Calu3 (cell line): ENCODE data around the gene CLDN16. TPM values are rescaled to one million over a fixed set of nuclear protein-coding genes. Genes with fewer than 3 reads are reported as not detected.

Experiments used
- BruUV-seq: library from RNA; stranded (reverse); fragments of 400-500 nt; replicated peaks from 2 replicates; lab custom pipeline; 2021; lab: Mats Ljungman, UMichigan
- CTCF ChIA-PET: fragments of 300-600 bp; sonication (Branson Sonifier 250); formaldehyde crosslinking; loops from one replicate; lab custom pipeline; 2022; ENCODE audit warnings: antibody characterized with exemption; lab: Charles Lee
- DNase-seq: peaks from one replicate; pipeline ENCODE4 v3.0.0; 2022
- H3K27ac Mint-ChIP-seq: one replicate; pipeline ENCODE4 v1.8.0; 2022; ENCODE audit warnings: mixed read lengths; ENCODE audit not compliant: unreplicated experiment
- H3K27me3 Mint-ChIP-seq: one replicate; pipeline ENCODE4 v1.8.0; 2022; ENCODE audit warnings: mixed read lengths; ENCODE audit not compliant: unreplicated experiment
- H3K36me3 Mint-ChIP-seq: one replicate; pipeline ENCODE4 v1.8.0; 2022; ENCODE audit warnings: mild to moderate bottlenecking, moderate library complexity, mixed read lengths; ENCODE audit not compliant: insufficient read depth, unreplicated experiment
- H3K4me1 Mint-ChIP-seq: one replicate; pipeline ENCODE4 v1.8.0; 2022; ENCODE audit warnings: mild to moderate bottlenecking, low read depth, mixed read lengths; ENCODE audit not compliant: unreplicated experiment
- H3K4me3 Mint-ChIP-seq: one replicate; pipeline ENCODE4 v1.8.0; 2022; ENCODE audit warnings: mild to moderate bottlenecking, low read depth, moderate library complexity, mixed read lengths; ENCODE audit not compliant: unreplicated experiment
- H3K9me3 Mint-ChIP-seq: one replicate; pipeline ENCODE4 v1.8.0; 2022; ENCODE audit warnings: low read depth, mixed read lengths; ENCODE audit not compliant: unreplicated experiment
- CTCF ChIP-seq: fragments of 200-600 bp; IDR thresholded peaks from one replicate; pipeline ENCODE4 v1.8.0; 2022; ENCODE audit warnings: antibody characterized with exemption; ENCODE audit not compliant: unreplicated experiment
- intact Hi-C: fragments of 100-400 bp; cut with micrococcal nuclease; formaldehyde crosslinking; loops from one replicate; pipeline ENCODE4 v1.10.0; 2022; ENCODE audit not compliant: unreplicated experiment
- total RNA-seq: library from RNA; stranded (reverse); gene quantifications from 2 replicates; pipeline ENCODE4 v1.2.3, GENCODE V29; 2022

Gene CLDN16
- total RNA-seq, 1 experiment from 2014 or later: 2.9 TPM

GRCh38 chr3:190444576-190445145, 56.7 kb downstream of the CLDN16 start:
- CTCF ChIA-PET: interaction anchor here (0.5 to 2.8 kb wide), 17 partner anchors 12 to 485 kb away, joined by 3 to 14 read pairs (median 4); partner anchors contain the start of genes CLDN1 and IL1RAP
- peaks cover 12% of the 10 kb centered on the region for H3K36me3 Mint-ChIP-seq
- no peak for TF ChIP-seq CTCF
- H3K27ac Mint-ChIP-seq: peak overlapping the region; percentile 44
- no peak for DNase-seq
- H3K4me3 Mint-ChIP-seq: no peak overlapping the region
- BruUV-seq: no TSS peak
- peaks cover 61% of the 10 kb centered on the region for H3K4me1 Mint-ChIP-seq
- H3K27me3 Mint-ChIP-seq: no peaks in the 10 kb centered on the region
- no peaks in the 10 kb centered on the region for H3K9me3 Mint-ChIP-seq
- intact Hi-C loops: loop anchor here (5.0 kb wide), 2 partner anchors 122 to 217 kb away; partner anchors contain the start of gene CLDN1

GRCh38 chr3:190446573-190447279, 58.8 kb downstream of the CLDN16 start:
- BruUV-seq: no TSS peak
- intact Hi-C loops: loop anchor here (1.0 kb wide), 1 partner anchor 10 kb away; no protein-coding TSS in a partner anchor
- H3K4me3 Mint-ChIP-seq: peak overlapping the region; percentile 51
- H3K9me3 Mint-ChIP-seq: no peaks in the 10 kb centered on the region
- TF ChIP-seq CTCF: no peak
- no peaks in the 10 kb centered on the region for H3K27me3 Mint-ChIP-seq
- H3K4me1 Mint-ChIP-seq: peaks cover 74% of the 10 kb centered on the region
- CTCF ChIA-PET: interaction anchor here (1.6 kb wide), 1 partner anchor 63 kb away, joined by 3 read pairs; no protein-coding TSS in a partner anchor
- H3K36me3 Mint-ChIP-seq: peaks cover 12% of the 10 kb centered on the region
- no peak for DNase-seq
- peak overlapping the region; percentile 76 for H3K27ac Mint-ChIP-seq

- Mint-ChIP-seq H3K27me3 (no peaks in the 10 kb centered on the region), H3K36me3 (peaks cover 12% of the 10 kb centered on the region), H3K9me3 (no peaks in the 10 kb centered on the region), H3K4me3 (peak overlapping the region; percentile 15), H3K4me1 (peaks cover 69% of the 10 kb centered on the region), H3K27ac (peak overlapping the region; percentile 76)
- no peak for DNase-seq
- CTCF ChIA-PET: interaction anchor here (0.7 to 1.2 kb wide), 2 partner anchors 10 to 112 kb away, joined by 3 read pairs; no protein-coding TSS in a partner anchor
- intact Hi-C loops: loop anchor here (2.0 kb wide), 1 partner anchor 69 kb away; no protein-coding TSS in a partner anchor
- no peak for TF ChIP-seq CTCF
- BruUV-seq: no TSS peak
Observed at GRCh38 chr3:190448256-190448655, 60.3 kb downstream of the CLDN16 start.

GRCh38 chr3:190449801-190450200, 61.8 kb downstream of the CLDN16 start, which contains the start of gene TMEM207:
TMEM207 (minus strand) TSS chr3:190449901; CDS start chr3:190449809, 92 bp downstream.
- intact Hi-C loops: loop anchor here (2.0 kb wide), 1 partner anchor 67 kb away; no protein-coding TSS in a partner anchor
- Mint-ChIP-seq H3K4me1 (peaks cover 71% of the 10 kb centered on the region), H3K4me3 (peak within 1 kb of the TSS; percentile 15), H3K9me3 (no peaks in the 10 kb centered on the region), H3K27ac (peak within 1 kb of the TSS; percentile 76), H3K27me3 (no peaks in the 10 kb centered on the region), H3K36me3 (peaks cover 12% of the 10 kb centered on the region)
- CTCF ChIA-PET: interaction anchor here (0.5 kb wide), 1 partner anchor 50 kb away, joined by 5 read pairs; no protein-coding TSS in a partner anchor
- no peak for DNase-seq
- no peak for TF ChIP-seq CTCF
- BruUV-seq: no TSS peak
